Muscle layer of colon (tissue), 2 donors: ENCODE data around the gene NOC4L.

ENCODE experiments used
- H3K27ac ChIP-seq: one replicate; pipeline ENCODE4 v1.7.0; 2013; ENCODE audit warnings: low read depth, mild to moderate bottlenecking, low read length, moderate library complexity
- H3K27me3 ChIP-seq, 2 donors: one replicate each; pipeline ENCODE4 v1.7.0; 2013; ENCODE audit warnings: low read length in 2 of 2, mild to moderate bottlenecking in 2 of 2; ENCODE audit not compliant: insufficient read depth in 2 of 2, control insufficient read depth in 1 of 2
- H3K36me3 ChIP-seq: one replicate; pipeline ENCODE4 v1.7.0; 2013; ENCODE audit warnings: mild to moderate bottlenecking, low read length; ENCODE audit not compliant: insufficient read depth
- H3K4me1 ChIP-seq: one replicate; pipeline ENCODE4 v1.7.0; 2013; ENCODE audit warnings: mild to moderate bottlenecking, low read length; ENCODE audit not compliant: insufficient read depth
- H3K4me3 ChIP-seq, 2 donors: one replicate each; pipeline ENCODE4 v1.7.0; 2013; ENCODE audit warnings: low read length in 2 of 2, low read depth in 1 of 2, mild to moderate bottlenecking in 1 of 2, moderate library complexity in 1 of 2
- H3K9ac ChIP-seq: one replicate; pipeline ENCODE4 v1.7.0; 2013; ENCODE audit warnings: low read length
- H3K9me3 ChIP-seq: one replicate; pipeline ENCODE4 v1.7.0; 2013; ENCODE audit warnings: mild to moderate bottlenecking, low read length
- donor health status: abdominal sarcoma.
- donor health status: Adenocarcinoma of cecum.

NOC4L gene

DNA sequence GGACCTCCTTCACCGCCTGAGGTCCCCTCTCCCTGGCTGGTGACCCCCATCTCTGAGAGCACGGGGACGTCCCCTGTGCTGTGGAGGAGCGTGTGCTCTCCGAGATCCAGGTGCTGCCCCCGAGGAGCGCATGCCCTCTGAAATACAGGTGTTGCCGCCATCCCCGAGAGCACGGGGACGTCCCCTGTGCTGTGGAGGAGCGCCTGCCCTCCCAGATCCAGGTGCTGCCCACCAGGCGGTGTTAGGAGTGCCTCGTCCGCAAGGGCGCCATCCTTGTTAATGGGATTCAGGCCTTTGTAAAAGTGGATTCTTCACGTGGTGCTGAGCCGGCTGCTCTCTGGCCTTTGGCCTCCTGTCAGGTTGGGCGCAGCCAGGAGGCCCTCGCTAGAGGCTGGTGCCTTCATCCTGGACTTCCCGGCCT, 10.1 kb downstream of the NOC4L start:
- no peaks in the 10 kb centered on the region for H3K4me1 ChIP-seq
- no peaks in the 10 kb centered on the region for H3K9me3 ChIP-seq
- H3K27ac ChIP-seq, result no peak overlapping the region
- H3K36me3 ChIP-seq, result peaks cover 13% of the 10 kb centered on the region
- H3K9ac ChIP-seq, result peak overlapping the region; percentile 37
- no peaks in the 10 kb centered on the region for H3K27me3 ChIP-seq
- H3K4me3 ChIP-seq, result peak overlapping the region in 1 of 2 donors; percentile 57

DNA sequence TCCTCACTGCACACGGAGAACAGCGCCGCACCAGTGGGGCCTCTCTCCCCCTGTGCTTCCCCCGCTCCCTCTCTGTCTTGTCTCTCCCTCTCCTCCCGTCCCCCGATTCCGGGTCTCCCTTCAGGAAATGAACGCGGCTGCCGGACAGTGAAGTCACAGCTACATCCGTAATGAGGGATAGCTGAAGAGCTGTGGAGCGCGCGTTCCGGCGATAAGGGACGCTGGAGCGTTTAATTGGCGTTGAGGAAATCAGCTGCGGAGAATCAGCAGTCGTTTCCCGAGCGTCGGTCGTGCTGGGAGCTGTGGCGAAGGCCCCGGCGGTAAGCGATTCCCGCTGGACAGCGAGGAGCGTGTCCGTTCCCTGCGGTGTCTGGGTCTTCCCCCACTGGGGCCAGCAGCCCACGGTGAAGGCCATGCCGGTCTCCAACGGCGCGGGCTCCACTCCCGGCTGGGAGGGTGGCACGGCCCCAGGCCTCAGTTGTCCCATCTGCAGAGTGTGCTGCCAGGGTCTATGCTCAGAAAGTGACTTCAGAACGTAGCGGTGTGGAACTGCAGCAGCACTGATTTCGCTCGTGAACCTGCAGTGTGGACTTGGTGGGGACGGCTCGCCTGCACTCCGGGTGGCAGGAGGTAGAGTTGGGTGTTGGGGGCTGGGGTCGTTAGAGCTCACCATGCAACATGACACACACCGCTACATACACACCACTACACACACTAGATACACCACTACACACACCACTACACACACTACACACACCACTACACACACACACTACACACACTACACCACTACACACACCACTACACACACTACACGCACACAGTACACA, 10.9 kb downstream of the NOC4L start:
- H3K27ac ChIP-seq, result no peak overlapping the region
- no peak overlapping the region for H3K4me3 ChIP-seq
- no peak overlapping the region for H3K9ac ChIP-seq
- peaks cover 13% of the 10 kb centered on the region for H3K36me3 ChIP-seq
- no peaks in the 10 kb centered on the region for H3K27me3 ChIP-seq
- no peaks in the 10 kb centered on the region for H3K4me1 ChIP-seq
- H3K9me3 ChIP-seq, result no peaks in the 10 kb centered on the region

GRCh38 chr12:132155771-132156572, 11.7 kb downstream of the NOC4L start:
- H3K27me3 ChIP-seq, result no peaks in the 10 kb centered on the region
- H3K9me3 ChIP-seq, result no peaks in the 10 kb centered on the region
- H3K27ac ChIP-seq, result no peak overlapping the region
- no peak overlapping the region for H3K4me3 ChIP-seq
- H3K4me1 ChIP-seq, result no peaks in the 10 kb centered on the region
- no peak overlapping the region for H3K9ac ChIP-seq
- H3K36me3 ChIP-seq, result peaks cover 13% of the 10 kb centered on the region

- Histone ChIP-seq H3K4me1 (no peaks in the 10 kb centered on the region), H3K27me3 (no peaks in the 10 kb centered on the region), H3K36me3 (peaks cover 13% of the 10 kb centered on the region), H3K4me3 (no peak overlapping the region), H3K27ac (no peak overlapping the region), H3K9me3 (no peaks in the 10 kb centered on the region), H3K9ac (no peak overlapping the region)
Measured at GRCh38 chr12:132156573-132157325, 12.5 kb downstream of the NOC4L start.

- no peaks in the 10 kb centered on the region for H3K4me1 ChIP-seq
- H3K27ac ChIP-seq, result no peak overlapping the region
- H3K9ac ChIP-seq, result no peak overlapping the region
- H3K9me3 ChIP-seq, result no peaks in the 10 kb centered on the region
- peaks cover 0 to 7% of the 10 kb centered on the region in 2 donors for H3K27me3 ChIP-seq
- peaks cover 13% of the 10 kb centered on the region for H3K36me3 ChIP-seq
- H3K4me3 ChIP-seq, result no peak overlapping the region
Measured at GRCh38 chr12:132157733-132158409, 13.6 kb downstream of the NOC4L start.

DNA sequence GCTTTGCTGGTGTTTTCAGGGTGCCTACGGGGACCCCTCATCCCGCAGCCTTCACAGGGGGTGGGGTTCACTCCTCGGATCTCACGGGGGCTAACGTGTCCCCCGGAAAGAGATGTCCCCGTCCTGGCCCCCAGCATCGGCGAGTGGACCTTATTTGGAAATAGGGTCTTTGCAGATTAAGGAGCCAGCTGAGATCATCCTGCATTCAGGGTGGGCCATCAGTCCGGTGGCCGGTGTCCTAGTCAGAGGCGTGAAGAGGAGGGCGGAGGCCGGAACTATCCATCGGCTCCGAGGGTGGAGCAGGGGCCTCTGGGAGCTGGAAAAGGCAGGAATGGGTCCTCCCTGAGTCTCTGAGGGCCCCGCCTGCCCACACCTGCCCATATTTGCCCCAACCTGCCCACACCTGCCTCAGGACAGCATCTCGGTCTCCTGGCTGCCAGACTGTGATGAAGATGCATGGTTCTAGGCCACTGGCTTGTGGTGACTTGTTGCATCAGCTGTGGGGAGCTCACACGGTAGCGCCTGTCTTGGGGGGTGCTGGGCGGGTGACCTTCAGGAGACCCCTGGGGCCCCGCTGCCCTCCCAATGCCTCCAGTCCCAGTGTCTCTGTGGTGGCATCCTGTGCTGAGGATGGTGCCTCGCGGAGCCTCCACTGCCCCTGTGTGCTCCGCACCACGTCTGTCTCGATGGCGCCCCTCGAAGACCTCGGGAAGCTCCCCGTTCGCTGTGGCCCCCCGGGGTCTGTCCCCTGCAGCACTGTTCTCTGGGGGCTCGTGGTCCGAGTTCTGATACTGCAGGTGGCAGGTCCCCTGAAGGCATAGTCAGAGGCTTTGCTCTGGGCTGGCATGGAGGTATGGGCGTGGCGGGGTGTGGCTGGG, 14.7 kb downstream of the NOC4L start:
- Histone ChIP-seq H3K36me3 (peaks cover 13% of the 10 kb centered on the region), H3K4me3 (no peak overlapping the region), H3K27ac (no peak overlapping the region), H3K9ac (no peak overlapping the region), H3K27me3 (peaks cover 0 to 18% of the 10 kb centered on the region in 2 donors), H3K4me1 (no peaks in the 10 kb centered on the region), H3K9me3 (no peaks in the 10 kb centered on the region)

- Histone ChIP-seq H3K9me3 (no peaks in the 10 kb centered on the region), H3K36me3 (peaks cover 13% of the 10 kb centered on the region), H3K4me3 (no peak overlapping the region), H3K9ac (no peak overlapping the region), H3K27ac (no peak overlapping the region), H3K27me3 (peaks cover 0 to 24% of the 10 kb centered on the region in 2 donors), H3K4me1 (no peaks in the 10 kb centered on the region)
Measured at GRCh38 chr12:132159555-132160003, 15.3 kb downstream of the NOC4L start.

- H3K27ac ChIP-seq, result no peak overlapping the region
- no peak overlapping the region for H3K9ac ChIP-seq
- no peaks in the 10 kb centered on the region for H3K4me1 ChIP-seq
- H3K9me3 ChIP-seq, result no peaks in the 10 kb centered on the region
- peaks cover 13% of the 10 kb centered on the region for H3K36me3 ChIP-seq
- peaks cover 0 to 24% of the 10 kb centered on the region in 2 donors for H3K27me3 ChIP-seq
- H3K4me3 ChIP-seq, result no peak overlapping the region
Measured at GRCh38 chr12:132160016-132160415, 15.8 kb downstream of the NOC4L start.

DNA sequence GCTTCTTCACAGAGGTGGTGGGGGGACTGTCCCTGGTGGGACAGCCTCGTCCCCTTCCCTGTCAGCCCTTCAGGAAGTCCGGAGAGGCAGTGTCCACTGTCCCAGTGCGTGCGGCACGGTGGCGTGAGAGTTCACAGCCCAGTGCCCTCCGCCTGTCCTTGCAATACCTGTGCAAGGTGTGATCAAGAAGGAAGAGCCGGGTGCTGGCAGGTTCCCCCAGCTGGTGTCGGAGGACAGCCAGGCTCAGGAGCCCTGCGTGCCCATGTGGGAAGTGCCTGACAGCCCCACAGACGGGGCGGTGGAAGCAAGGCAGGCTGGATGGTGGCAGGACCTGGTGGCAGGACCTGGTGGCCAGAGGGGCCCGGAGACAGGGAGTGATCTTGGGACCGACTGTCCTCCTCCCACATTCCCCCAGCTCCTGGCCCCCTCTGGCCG, 16.4 kb downstream of the NOC4L start:
- no peak overlapping the region for H3K4me3 ChIP-seq
- peaks cover 0 to 24% of the 10 kb centered on the region in 2 donors for H3K27me3 ChIP-seq
- no peak overlapping the region for H3K9ac ChIP-seq
- peaks cover 13% of the 10 kb centered on the region for H3K36me3 ChIP-seq
- no peaks in the 10 kb centered on the region for H3K4me1 ChIP-seq
- H3K9me3 ChIP-seq, result no peaks in the 10 kb centered on the region
- no peak overlapping the region for H3K27ac ChIP-seq
